IMR-90 (cell line): ENCODE results near the gene APOE. TPM values are rescaled to one million over a fixed set of nuclear protein-coding genes. Genes with fewer than 3 reads are reported as not detected.

Experiments used
- ATAC-seq: fragments of 200-7000 bp; cut with Tn5 transposase; 2 replicates; pipeline ENCODE4 v1.9.1; 2020; ENCODE audit warnings: low read depth, mild to moderate bottlenecking, moderate library complexity
- BruUV-seq: library from RNA; stranded (reverse); fragments of 400-500 nt; replicated peaks from 2 replicates; lab custom pipeline; 2021; lab: Mats Ljungman, UMichigan
- CTCF ChIA-PET: fragments of 300-600 bp; formaldehyde crosslinking; extraction: SDS; loops from one replicate; lab custom pipeline; 2021; ENCODE audit warnings: antibody characterized with exemption; lab: Yijun Ruan, JAX
- POLR2A ChIA-PET: fragments of 300-600 bp; sonication (Branson Sonifier 250); formaldehyde crosslinking; loops from one replicate; lab custom pipeline; 2022; ENCODE audit warnings: antibody characterized with exemption; ENCODE audit not compliant: unreplicated experiment; lab: Charles Lee
- DNase-seq: peaks from one replicate; pipeline ENCODE4 v3.0.0; 2013
- H2AFZ ChIP-seq: replicated peaks from 2 replicates; pipeline ENCODE3; 2013; ENCODE audit warnings: low read length, mild to moderate bottlenecking; ENCODE audit not compliant: poor library complexity
- H2AK5ac ChIP-seq: 2 replicates; pipeline ENCODE4 v1.6.1; 2013; ENCODE audit warnings: low read depth, low read length, inconsistent platforms
- H2AK9ac ChIP-seq: replicated peaks from 2 replicates; pipeline ENCODE3; 2013; ENCODE audit warnings: mild to moderate bottlenecking, low read depth, low read length, moderate library complexity; ENCODE audit not compliant: poor library complexity
- H2BK120ac ChIP-seq: 2 replicates; pipeline ENCODE4 v1.6.1; 2013; ENCODE audit warnings: low read depth, low read length, inconsistent platforms
- H2BK15ac ChIP-seq: 3 replicates; pipeline ENCODE4 v1.6.1; 2013; ENCODE audit warnings: low read depth, low read length, inconsistent platforms
- H2BK20ac ChIP-seq: 2 replicates; pipeline ENCODE4 v1.6.1; 2013; ENCODE audit warnings: low read depth, mild to moderate bottlenecking, inconsistent platforms, low read length, moderate library complexity
- H2BK5ac ChIP-seq: 2 replicates; pipeline ENCODE4 v1.6.1; 2013; ENCODE audit warnings: mild to moderate bottlenecking, low read depth, low read length, inconsistent platforms; ENCODE audit not compliant: poor library complexity, severe bottlenecking
- H3K14ac ChIP-seq: replicated peaks from 2 replicates; pipeline ENCODE4 v1.6.1; 2013; ENCODE audit warnings: low read depth, low read length, inconsistent platforms
- H3K18ac ChIP-seq: 2 replicates; pipeline ENCODE4 v1.6.1; 2013; ENCODE audit warnings: low read depth, low read length, control low read depth
- H3K23ac ChIP-seq: 2 replicates; pipeline ENCODE4 v1.6.1; 2013; ENCODE audit warnings: low read depth, low read length, inconsistent platforms
- H3K27ac ChIP-seq: 2 replicates; pipeline ENCODE4 v1.5.1; 2013; ENCODE audit warnings: mild to moderate bottlenecking, control low read depth, low read length; ENCODE audit not compliant: insufficient read depth
- H3K27me3 ChIP-seq: 2 replicates; pipeline ENCODE4 v1.6.1; 2013; ENCODE audit warnings: low read length; ENCODE audit not compliant: control insufficient read depth, insufficient read depth
- H3K36me3 ChIP-seq: 2 replicates; pipeline ENCODE4 v1.6.1; 2013; ENCODE audit warnings: low read length, mixed read lengths; ENCODE audit not compliant: control insufficient read depth, insufficient read depth
- H3K4ac ChIP-seq: 2 replicates; pipeline ENCODE4 v1.6.1; 2013; ENCODE audit warnings: low read depth, low read length, inconsistent platforms
- H3K4me1 ChIP-seq: 2 replicates; pipeline ENCODE4 v1.6.1; 2013; ENCODE audit warnings: low read length, mixed read lengths; ENCODE audit not compliant: control insufficient read depth, insufficient read depth
- H3K4me2 ChIP-seq: 2 replicates; pipeline ENCODE4 v1.6.1; 2013; ENCODE audit warnings: low read depth, mild to moderate bottlenecking, control low read depth, low read length, moderate library complexity
- H3K4me3 ChIP-seq: 2 replicates; pipeline ENCODE4 v1.5.1; 2013; ENCODE audit warnings: low read depth, mild to moderate bottlenecking, control low read depth, low read length, moderate library complexity; ENCODE audit not compliant: insufficient read depth
- H3K56ac ChIP-seq: 2 replicates; pipeline ENCODE4 v1.6.1; 2013; ENCODE audit warnings: low read length, inconsistent platforms; ENCODE audit not compliant: insufficient read depth; ENCODE audit errors: extremely low read depth
- H3K79me1 ChIP-seq, 2 experiments: 2 replicates each; pipeline ENCODE4 v1.6.1; 2013; ENCODE audit warnings: low read length in 2 of 2, inconsistent platforms in 1 of 2, low read depth in 1 of 2
- H3K9ac ChIP-seq: 2 replicates; pipeline ENCODE4 v1.6.1; 2013; ENCODE audit warnings: low read depth, low read length, control low read depth
- H3K9me1 ChIP-seq: 2 replicates; pipeline ENCODE4 v1.6.1; 2013; ENCODE audit warnings: low read length, inconsistent platforms; ENCODE audit not compliant: insufficient read depth
- H3K9me3 ChIP-seq: 2 replicates; pipeline ENCODE4 v1.6.1; 2013; ENCODE audit warnings: low read length; ENCODE audit not compliant: control insufficient read depth, insufficient read depth
- H4K20me1 ChIP-seq: 2 replicates; pipeline ENCODE4 v1.6.1; 2013; ENCODE audit warnings: low read length, inconsistent platforms; ENCODE audit not compliant: insufficient read depth
- H4K5ac ChIP-seq: 2 replicates; pipeline ENCODE4 v1.6.1; 2013; ENCODE audit warnings: mild to moderate bottlenecking, low read depth, low read length, control low read depth
- H4K8ac ChIP-seq, 2 experiments: 2 replicates each; pipeline ENCODE4 v1.6.1; 2013; ENCODE audit warnings: low read depth in 2 of 2, low read length in 2 of 2, control low read depth in 1 of 2, inconsistent platforms in 1 of 2
- H4K91ac ChIP-seq: 2 replicates; pipeline ENCODE4 v1.6.1; 2013; ENCODE audit warnings: low read depth, low read length, inconsistent platforms; ENCODE audit not compliant: insufficient read depth
- BHLHE40 ChIP-seq: fragments of 150-350 bp; IDR thresholded peaks from 2 replicates; pipeline ENCODE4 v1.6.1; 2016; ENCODE audit warnings: mild to moderate bottlenecking, low read depth, low read length
- CEBPB ChIP-seq: IDR thresholded peaks from 2 replicates; pipeline ENCODE4 v1.6.1; 2012; ENCODE audit warnings: low read depth, low read length, improper control_type of control experiment
- FOS ChIP-seq: fragments of 150-350 bp; IDR thresholded peaks from 2 replicates; pipeline ENCODE4 v1.6.1; 2016; ENCODE audit warnings: low read depth, low read length
- MAZ ChIP-seq: IDR thresholded peaks from 2 replicates; pipeline ENCODE4 v1.6.1; 2012; ENCODE audit warnings: low read depth, mild to moderate bottlenecking, low read length, improper control_type of control experiment, moderate library complexity, borderline replicate concordance
- MXI1 ChIP-seq: IDR thresholded peaks from 2 replicates; pipeline ENCODE4 v1.6.1; 2012; ENCODE audit warnings: low read depth, mild to moderate bottlenecking, low read length, moderate library complexity, borderline replicate concordance
- NFE2L2 ChIP-seq: fragments of 150-350 bp; IDR thresholded peaks from 2 replicates; pipeline ENCODE4 v1.6.1; 2016; ENCODE audit warnings: low read depth, mild to moderate bottlenecking, low read length
- RCOR1 ChIP-seq: IDR thresholded peaks from 2 replicates; pipeline ENCODE4 v1.6.1; 2012; ENCODE audit warnings: mild to moderate bottlenecking, low read length, improper control_type of control experiment; ENCODE audit not compliant: insufficient replicate concordance
- WGBS, 2 experiments: methylation state at CpG; one replicate each; pipeline versions ENCODE4 v1.1.5 to v1.1.7; 2013; ENCODE audit warnings: missing lambda C conversion rate in 2 of 2; ENCODE audit not compliant: insufficient read length in 1 of 2; ENCODE audit errors: extremely low coverage in 2 of 2; 5-methylcytosine and 5-hydroxymethylcytosine counted together
- dilution Hi-C: fragments of 300-500 bp; cut with HindIII; formaldehyde crosslinking; loops from one replicate; pipeline ENCODE4 v1.14.3; 2018; ENCODE audit warnings: low sequenced_read_pairs; ENCODE audit not compliant: unreplicated experiment
- in situ Hi-C: fragments of 300-500 bp; cut with MboI; formaldehyde crosslinking; loops from 3 replicates; pipeline ENCODE4 v1.14.3; 2019; ENCODE audit warnings: low sequenced_read_pairs, inconsistent platforms, mixed read lengths
- intact Hi-C: fragments of 100-400 bp; cut with micrococcal nuclease; formaldehyde crosslinking; loops from 2 replicates; pipeline ENCODE4 v1.10.0; 2022
- polyA plus RNA-seq, 3 experiments: library from polyadenylated mRNA; depleted of rRNA; stranded (reverse); fragments of >200 nt; gene quantifications; 2 replicates each; pipeline ENCODE4 v1.2.3, GENCODE V29; 2012; ENCODE audit warnings: low replicate concordance in 1 of 3
- total RNA-seq: library from RNA; depleted of rRNA; stranded (reverse); fragments of >200 nt; gene quantifications from 2 replicates; pipeline ENCODE4 v1.2.3, GENCODE V29; 2012
- TF ChIP-seq, protein P1 (sequence below): fragments of 150-350 bp; IDR thresholded peaks from 2 replicates; pipeline ENCODE4 v1.6.1; 2017; ENCODE audit warnings: mild to moderate bottlenecking, antibody characterized with exemption, low read length, low read depth

Gene APOE
- total and polyA plus RNA-seq, 2 of the 4 experiments (the other 2 are of a cell fraction): 0.18 to 2.0 TPM

DNA sequence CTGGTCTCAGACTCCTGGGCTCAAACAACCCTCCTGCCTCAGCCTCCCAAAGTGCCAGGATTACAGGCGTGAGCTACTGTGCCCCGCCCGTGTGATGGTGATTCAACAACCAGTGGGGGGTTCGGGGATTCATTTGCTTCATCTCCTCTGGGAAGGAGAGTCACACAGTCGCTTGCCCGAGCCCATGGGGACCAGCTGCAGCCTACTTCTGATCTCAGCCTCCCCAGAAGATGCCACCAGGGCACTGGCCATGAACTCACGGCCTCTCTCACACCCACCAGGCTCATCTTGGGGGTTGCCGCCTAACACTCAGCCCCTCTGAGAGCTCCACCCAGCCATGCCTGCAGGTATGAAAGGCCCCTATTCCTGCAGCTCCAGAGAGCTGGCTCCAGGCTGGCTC is 7.8 kb upstream of the APOE start:
- Histone ChIP-seq H3K4me2 (no peak overlapping the region), H4K91ac (no peak overlapping the region), H2BK120ac (no peak overlapping the region), H3K4me3 (no peak overlapping the region), H3K23ac (no peak overlapping the region), H3K56ac (no peak overlapping the region), H2BK15ac (no peak overlapping the region), H2BK20ac (no peak overlapping the region), H3K9me3 (no peaks in the 10 kb centered on the region), H3K18ac (no peak overlapping the region), H3K4me1 (no peaks in the 10 kb centered on the region), H3K9me1 (no peaks in the 10 kb centered on the region), H3K79me1 (peaks cover 11 to 30% of the 10 kb centered on the region in 2 experiments), H2AK9ac (no peak overlapping the region), H2AFZ (no peak overlapping the region), H3K27ac (no peak overlapping the region), H3K36me3 (peaks cover 62% of the 10 kb centered on the region), H2AK5ac (no peak overlapping the region), H4K8ac (no peak overlapping the region), H3K4ac (no peak overlapping the region), H4K20me1 (no peaks in the 10 kb centered on the region; the same call in 1 of the 2 replicates), H3K27me3 (no peaks in the 10 kb centered on the region), H3K9ac (no peak overlapping the region), H3K14ac (no peak overlapping the region), H4K5ac (no peak overlapping the region), H2BK5ac (no peak overlapping the region)
- CTCF ChIA-PET: no interaction called here
- intact Hi-C loops (no loop called here), in situ Hi-C loops (no loop called here), dilution Hi-C loops (no loop called here)
- no TSS peak for BruUV-seq
- no peak for TF ChIP-seq BHLHE40
- no peak for TF ChIP-seq CEBPB
- no peak for TF ChIP-seq MAZ
- TF ChIP-seq MXI1: no peak
- TF ChIP-seq NFE2L2: no peak
- TF ChIP-seq, protein P1, sequence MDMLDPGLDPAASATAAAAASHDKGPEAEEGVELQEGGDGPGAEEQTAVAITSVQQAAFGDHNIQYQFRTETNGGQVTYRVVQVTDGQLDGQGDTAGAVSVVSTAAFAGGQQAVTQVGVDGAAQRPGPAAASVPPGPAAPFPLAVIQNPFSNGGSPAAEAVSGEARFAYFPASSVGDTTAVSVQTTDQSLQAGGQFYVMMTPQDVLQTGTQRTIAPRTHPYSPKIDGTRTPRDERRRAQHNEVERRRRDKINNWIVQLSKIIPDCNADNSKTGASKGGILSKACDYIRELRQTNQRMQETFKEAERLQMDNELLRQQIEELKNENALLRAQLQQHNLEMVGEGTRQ: no peak
- TF ChIP-seq RCOR1: no peak
- TF ChIP-seq FOS: no peak
- DNase-seq (no peak), ATAC-seq (no peak)
- POLR2A ChIA-PET: no interaction called here
- WGBS, 2 experiments: 98% methylated on average over 7 of the region's 8 CpGs; no CpG with 5 or more reads in 1 of the 2 experiments
